HG03439 (cell line): Measurements from ENCODE around the gene TFG.

Source experiments
- ATAC-seq: cut with Tn5 transposase; IDR thresholded peaks from one replicate; pipeline ENCODE4 v1.9.1; 2021; ENCODE audit warnings: mild to moderate bottlenecking, moderate library complexity; ENCODE audit not compliant: unreplicated experiment

Gene TFG

DNA sequence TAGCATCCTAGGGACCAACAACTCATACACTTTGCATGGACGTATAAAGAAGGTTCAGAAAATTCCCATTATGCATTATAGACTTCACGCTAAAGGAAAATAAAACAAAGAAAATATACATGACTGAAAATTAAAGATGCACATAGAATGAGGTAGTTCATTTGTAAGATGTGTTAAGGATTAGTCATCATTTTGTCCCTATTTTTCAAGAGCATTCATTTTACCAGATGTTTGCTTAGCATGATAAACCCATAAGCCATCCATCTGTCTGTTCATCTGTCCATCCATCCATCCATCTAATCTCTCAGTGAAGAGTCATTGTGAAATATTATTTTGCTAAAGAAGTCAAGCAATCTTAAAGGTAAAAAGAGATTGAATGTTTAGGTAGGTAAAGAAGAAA, 80.3 kb downstream of the TFG start:
- ATAC-seq: no peak

DNA sequence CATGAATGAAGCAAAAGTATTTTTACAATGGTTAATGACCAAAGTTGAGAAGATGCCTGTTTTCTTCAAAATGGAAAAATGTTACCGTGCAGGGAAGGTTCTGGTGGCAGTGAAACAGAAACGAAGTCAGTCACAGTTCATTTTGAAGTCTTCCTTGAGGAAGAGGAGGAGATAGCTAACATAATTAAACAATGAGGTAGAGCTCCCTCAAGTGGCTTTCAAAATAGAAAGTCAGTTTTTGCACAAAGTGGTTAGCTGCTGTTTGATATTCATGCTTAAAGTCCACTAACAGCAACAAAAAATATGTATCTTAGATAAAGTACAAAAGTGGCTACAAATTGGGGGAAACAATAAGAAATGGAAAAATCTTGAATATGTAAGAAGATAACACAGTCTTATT, 87.3 kb downstream of the TFG start:
- no peak for ATAC-seq

DNA sequence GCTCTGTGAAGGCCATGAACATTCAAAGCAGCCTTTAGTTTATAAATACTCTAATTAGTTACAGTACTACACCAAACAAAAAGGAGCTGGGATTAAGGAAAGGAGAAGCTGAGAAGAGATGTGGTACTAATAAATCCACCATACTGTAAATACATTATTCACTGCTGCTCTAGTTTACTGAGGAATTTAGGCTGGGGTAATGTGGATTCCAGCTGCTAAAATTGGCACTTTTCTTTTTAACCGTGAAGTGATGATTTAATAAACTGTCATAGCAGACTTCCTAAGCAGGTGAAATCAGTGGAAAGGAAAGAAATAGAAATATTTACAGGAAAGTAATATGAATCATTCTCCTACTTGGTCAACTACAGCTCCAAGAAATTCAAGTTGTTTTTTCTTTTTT, 88.7 kb downstream of the TFG start:
- ATAC-seq: no peak
